Osteocyte (in vitro differentiated cells): Measurements from ENCODE around the gene CNTD1. TPM values are rescaled to one million over a fixed set of nuclear protein-coding genes. Genes with fewer than 3 reads are reported as not detected.

Experiments
- DNase-seq: peaks from one replicate; pipeline ENCODE4 v3.0.0; 2021; ENCODE audit warnings: mixed read lengths; ENCODE audit not compliant: unreplicated experiment; ENCODE audit errors: extremely low spot score
- H3K27ac Mint-ChIP-seq: one replicate; pipeline ENCODE4 v1.8.0; 2021; ENCODE audit warnings: mild to moderate bottlenecking, mixed read lengths; ENCODE audit not compliant: unreplicated experiment
- H3K27me3 Mint-ChIP-seq: one replicate; pipeline ENCODE4 v1.8.0; 2021; ENCODE audit warnings: mixed read lengths; ENCODE audit not compliant: unreplicated experiment
- H3K36me3 Mint-ChIP-seq: one replicate; pipeline ENCODE4 v1.8.0; 2021; ENCODE audit warnings: mixed read lengths; ENCODE audit not compliant: unreplicated experiment
- H3K4me1 Mint-ChIP-seq: one replicate; pipeline ENCODE4 v1.8.0; 2021; ENCODE audit warnings: mixed read lengths; ENCODE audit not compliant: unreplicated experiment
- H3K4me3 Mint-ChIP-seq: one replicate; pipeline ENCODE4 v1.8.0; 2021; ENCODE audit warnings: mild to moderate bottlenecking, moderate library complexity, mixed read lengths; ENCODE audit not compliant: unreplicated experiment
- H3K9me3 Mint-ChIP-seq: one replicate; pipeline ENCODE4 v1.8.0; 2021; ENCODE audit warnings: mixed read lengths; ENCODE audit not compliant: unreplicated experiment
- total RNA-seq: library from RNA; stranded (reverse); gene quantifications from 2 replicates; pipeline ENCODE4 v1.2.1, GENCODE V29; 2021
- TF ChIP-seq, protein P1 (sequence below): fragments of 200-600 bp; sonication (generic); IDR thresholded peaks from 2 replicates; pipeline ENCODE4 v1.5.0; 2021; ENCODE audit warnings: antibody characterized with exemption, mild to moderate bottlenecking, moderate library complexity

The CNTD1 gene
- total RNA-seq, 1 donor from 2014 or later, result 0.51 TPM

DNA sequence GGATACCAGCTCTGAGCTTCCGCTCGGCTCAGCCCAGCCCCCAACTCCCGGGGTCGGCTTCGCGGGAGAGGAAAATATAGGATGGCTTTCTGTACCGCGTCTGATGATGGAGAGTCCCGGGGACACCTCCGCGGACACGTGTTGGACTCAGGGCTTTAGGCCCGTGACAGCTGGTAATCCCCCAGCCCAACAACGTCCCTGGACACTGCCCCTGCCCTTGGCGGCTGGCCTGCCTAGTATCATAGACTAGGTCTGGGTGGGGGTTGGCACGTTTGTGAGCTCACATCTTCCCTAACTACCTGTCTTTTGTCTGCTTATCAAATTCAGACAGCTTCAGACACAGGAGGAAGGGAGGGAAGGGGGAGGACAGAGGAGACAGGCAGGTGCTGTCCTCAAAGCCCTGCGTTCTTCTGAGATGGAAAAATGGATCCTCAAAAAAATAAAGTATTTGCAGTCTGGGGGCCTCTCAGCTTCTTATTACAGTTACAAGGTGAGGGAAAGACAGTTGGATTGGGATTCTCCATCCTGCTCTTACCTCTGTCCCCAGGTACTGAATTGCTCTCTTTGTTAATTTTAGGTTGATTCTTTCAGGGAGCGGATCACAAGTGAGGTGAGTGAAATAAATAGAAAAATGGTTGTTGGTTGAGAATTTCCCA is 35.2 kb downstream of the CNTD1 start:
- Mint-ChIP-seq H3K27me3 (peaks cover 5% of the 10 kb centered on the region), H3K27ac (peak overlapping the region; percentile 97), H3K36me3 (peaks cover 14% of the 10 kb centered on the region), H3K9me3 (no peaks in the 10 kb centered on the region), H3K4me1 (peaks cover 20% of the 10 kb centered on the region), H3K4me3 (peak overlapping the region; percentile 93)
- no peak for DNase-seq
- TF ChIP-seq, protein P1, sequence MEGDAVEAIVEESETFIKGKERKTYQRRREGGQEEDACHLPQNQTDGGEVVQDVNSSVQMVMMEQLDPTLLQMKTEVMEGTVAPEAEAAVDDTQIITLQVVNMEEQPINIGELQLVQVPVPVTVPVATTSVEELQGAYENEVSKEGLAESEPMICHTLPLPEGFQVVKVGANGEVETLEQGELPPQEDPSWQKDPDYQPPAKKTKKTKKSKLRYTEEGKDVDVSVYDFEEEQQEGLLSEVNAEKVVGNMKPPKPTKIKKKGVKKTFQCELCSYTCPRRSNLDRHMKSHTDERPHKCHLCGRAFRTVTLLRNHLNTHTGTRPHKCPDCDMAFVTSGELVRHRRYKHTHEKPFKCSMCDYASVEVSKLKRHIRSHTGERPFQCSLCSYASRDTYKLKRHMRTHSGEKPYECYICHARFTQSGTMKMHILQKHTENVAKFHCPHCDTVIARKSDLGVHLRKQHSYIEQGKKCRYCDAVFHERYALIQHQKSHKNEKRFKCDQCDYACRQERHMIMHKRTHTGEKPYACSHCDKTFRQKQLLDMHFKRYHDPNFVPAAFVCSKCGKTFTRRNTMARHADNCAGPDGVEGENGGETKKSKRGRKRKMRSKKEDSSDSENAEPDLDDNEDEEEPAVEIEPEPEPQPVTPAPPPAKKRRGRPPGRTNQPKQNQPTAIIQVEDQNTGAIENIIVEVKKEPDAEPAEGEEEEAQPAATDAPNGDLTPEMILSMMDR, result no peak

DNA sequence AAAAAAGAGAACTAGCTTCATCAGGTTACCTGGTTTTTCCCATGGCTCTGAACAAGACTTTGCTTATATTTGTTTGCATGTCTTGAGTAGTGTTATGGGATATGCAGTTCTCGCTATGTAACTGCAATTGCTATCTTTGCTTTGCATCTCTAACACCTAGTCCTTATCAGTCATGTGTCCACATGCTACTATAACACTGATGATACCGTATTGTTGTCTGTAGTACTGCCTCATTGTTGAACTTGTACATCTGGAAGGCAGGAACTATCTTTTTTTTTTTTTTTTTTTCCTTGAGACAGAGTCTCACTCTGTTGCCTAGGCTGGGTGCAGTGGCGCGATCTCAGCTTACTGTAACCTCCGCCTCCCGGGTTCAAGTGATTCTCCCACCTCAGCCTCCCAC is 37.1 kb downstream of the CNTD1 start:
- Mint-ChIP-seq H3K4me1 (peaks cover 20% of the 10 kb centered on the region), H3K4me3 (no peak overlapping the region), H3K27ac (no peak overlapping the region), H3K27me3 (no peaks in the 10 kb centered on the region), H3K36me3 (peaks cover 21% of the 10 kb centered on the region), H3K9me3 (no peaks in the 10 kb centered on the region)
- no peak for DNase-seq
- TF ChIP-seq, protein P1, result no peak

DNA sequence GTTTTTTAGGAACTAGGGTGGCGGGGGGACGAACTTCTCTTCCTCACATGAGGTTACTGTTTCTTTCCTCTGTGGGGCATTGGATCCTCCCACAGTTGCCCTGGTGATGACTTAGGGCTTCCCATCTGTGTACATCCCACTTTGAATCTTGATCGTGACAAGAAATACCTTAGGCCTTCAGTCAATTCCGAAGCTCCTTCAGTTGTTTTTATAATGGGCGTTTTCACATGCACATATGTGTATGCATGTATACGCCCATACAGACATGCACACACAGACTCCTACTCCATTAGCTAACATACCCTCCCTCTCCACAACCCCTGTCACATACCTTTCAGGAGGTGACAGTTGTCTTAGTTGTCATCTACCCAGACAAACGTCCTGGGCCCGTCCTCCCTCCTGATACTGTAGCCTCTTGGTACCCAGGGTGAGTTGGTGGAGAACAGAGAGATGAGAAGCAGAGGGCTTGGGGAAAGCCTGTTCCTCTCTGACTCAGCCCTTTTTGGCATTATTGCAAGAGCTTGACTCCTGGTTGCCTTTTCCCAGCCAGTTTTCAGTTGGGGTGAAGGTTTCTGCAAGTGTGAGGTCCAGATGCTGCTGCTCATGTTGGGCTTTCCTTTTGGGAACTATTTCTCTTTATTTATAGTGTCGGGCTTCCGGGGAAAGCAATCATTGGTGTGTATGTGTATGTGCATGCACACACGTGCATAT is 43.5 kb downstream of the CNTD1 start:
- no peaks in the 10 kb centered on the region for H3K9me3 Mint-ChIP-seq
- no peak overlapping the region for H3K27ac Mint-ChIP-seq
- no peak overlapping the region for H3K4me3 Mint-ChIP-seq
- no peaks in the 10 kb centered on the region for H3K27me3 Mint-ChIP-seq
- DNase-seq, result no peak
- TF ChIP-seq, protein P1, result no peak
- peaks cover 42% of the 10 kb centered on the region for H3K36me3 Mint-ChIP-seq
- H3K4me1 Mint-ChIP-seq, result no peaks in the 10 kb centered on the region

DNA sequence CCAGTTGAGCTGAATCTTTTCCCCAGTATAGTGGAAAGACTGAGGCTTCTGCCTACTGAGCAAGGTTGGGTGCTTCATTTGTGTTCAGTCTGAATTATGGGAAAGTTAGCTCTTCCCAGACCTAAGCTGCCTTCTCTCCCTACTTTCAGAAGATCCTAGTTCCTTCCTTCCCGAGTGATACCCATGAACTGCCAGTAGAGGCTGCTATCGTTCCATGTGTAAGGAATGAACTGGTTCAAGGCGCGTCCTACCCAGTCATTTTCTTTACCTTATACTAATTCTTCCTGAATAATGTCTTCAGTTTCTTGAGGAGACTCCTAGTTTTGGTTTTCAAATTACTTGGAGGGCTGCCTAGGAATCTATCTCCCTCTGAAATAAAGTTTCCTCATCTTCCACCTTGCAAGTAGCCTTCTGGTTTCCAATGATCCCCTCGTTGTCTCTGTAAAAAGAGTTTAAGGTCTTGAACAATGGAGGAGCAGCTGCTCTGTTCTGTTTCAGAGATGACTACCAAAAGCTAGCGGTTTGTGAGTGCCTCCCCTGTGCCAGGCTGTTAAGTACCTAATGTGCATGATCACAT is 44.8 kb downstream of the CNTD1 start:
- H3K9me3 Mint-ChIP-seq, result no peaks in the 10 kb centered on the region
- no peaks in the 10 kb centered on the region for H3K4me1 Mint-ChIP-seq
- peaks cover 38% of the 10 kb centered on the region for H3K36me3 Mint-ChIP-seq
- peak overlapping the region; percentile 7 for H3K27ac Mint-ChIP-seq
- TF ChIP-seq, protein P1, result peak; percentile 79
- no peak overlapping the region for H3K4me3 Mint-ChIP-seq
- DNase-seq, result no peak
- H3K27me3 Mint-ChIP-seq, result no peaks in the 10 kb centered on the region

DNA sequence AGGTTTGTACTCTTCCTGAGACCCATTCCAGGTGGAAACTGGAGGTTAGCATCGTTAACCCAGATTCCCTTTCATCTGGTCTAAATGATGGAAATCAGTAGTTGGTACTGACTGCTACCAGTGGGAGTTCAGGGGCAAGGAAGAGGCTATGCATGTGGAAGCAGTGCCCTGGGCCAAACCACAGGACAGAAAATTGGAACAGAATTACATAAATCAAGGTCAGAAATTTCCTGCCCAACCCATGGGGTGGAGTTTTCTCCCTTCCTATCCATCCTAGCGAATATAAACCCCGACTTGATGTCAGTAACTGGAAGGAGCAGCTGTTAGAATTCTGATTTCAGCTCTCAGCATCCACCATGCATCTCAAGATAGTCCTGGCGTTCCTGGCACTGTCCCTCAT is 45.6 kb downstream of the CNTD1 start, which contains the start of gene AOC2:
Gene AOC2 (plus strand): TSS at position 310 of the 400 bp plus-strand sequence. CDS start 47 bp downstream, at position 357.
- H3K4me3 Mint-ChIP-seq, result no peak within 1 kb of the TSS
- H3K27me3 Mint-ChIP-seq, result no peaks in the 10 kb centered on the region
- no peaks in the 10 kb centered on the region for H3K9me3 Mint-ChIP-seq
- TF ChIP-seq, protein P1, result no peak
- peaks cover 31% of the 10 kb centered on the region for H3K36me3 Mint-ChIP-seq
- H3K4me1 Mint-ChIP-seq, result no peaks in the 10 kb centered on the region
- no peak for DNase-seq
- H3K27ac Mint-ChIP-seq, result peak within 1 kb of the TSS; percentile 7
